Hepatic stellate cell (primary cell): ENCODE measurements around the gene USP31.

Experiments
- DNase-seq: peaks from one replicate; pipeline ENCODE4 v3.0.0; 2011; ENCODE audit warnings: low spot score

The USP31 gene

GRCh38 chr16:23092072-23092800 is 57.0 kb downstream of the USP31 start:
- DNase-seq, result no peak

- DNase-seq, result no peak
Measured at GRCh38 chr16:23089111-23089510, 60.1 kb downstream of the USP31 start.

DNA sequence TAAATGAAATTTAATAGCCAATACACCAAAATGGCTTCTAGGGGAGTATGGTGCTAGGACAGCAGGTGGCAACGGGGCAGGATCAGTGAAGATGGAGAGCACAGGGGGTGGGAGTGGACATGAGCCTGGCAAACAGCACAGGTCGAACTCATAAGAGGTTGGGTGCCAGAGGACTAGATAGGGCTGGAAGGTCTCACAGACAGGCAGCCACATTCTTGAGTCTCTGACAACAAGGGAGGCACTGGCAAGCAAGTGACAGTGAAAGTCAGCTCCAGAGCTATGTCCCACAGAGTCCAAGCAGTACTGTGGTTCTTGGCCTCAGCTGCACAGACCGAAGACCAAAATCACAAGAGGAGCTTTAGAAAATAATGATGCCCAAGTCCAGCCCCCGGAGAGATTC is 61.2 kb downstream of the USP31 start:
- no peak for DNase-seq

- no peak for DNase-seq
Measured at GRCh38 chr16:23085949-23086348, 63.3 kb downstream of the USP31 start.

DNA sequence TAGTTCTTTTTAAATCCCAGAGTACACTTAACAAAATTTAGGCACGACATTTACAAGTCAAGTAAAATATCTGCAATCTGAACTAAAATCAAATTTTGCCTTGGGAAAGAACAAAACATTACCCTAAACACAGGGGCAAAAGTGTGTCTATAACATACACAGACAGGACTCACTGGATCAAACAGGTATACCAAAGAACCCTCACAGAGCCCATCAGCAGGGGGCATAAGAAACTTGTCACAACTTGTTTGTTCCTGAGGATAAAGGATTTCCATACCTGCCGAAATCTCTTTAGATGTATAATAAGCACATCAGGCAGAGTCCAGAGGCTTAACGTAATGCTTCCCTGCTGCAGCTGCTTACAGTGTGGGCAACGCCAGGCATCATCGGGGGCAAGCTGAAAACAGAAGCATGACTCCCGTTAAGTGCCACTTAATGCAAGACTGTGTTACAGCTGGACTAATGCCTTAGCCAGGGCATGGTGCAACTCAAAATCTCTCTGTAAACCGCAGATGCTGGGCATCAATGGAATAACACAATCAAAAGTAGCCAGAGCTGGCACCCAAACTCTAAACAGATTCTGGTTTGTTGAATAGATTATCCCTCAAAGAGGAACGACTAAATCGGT is 67.0 kb downstream of the USP31 start:
- no peak for DNase-seq

DNA sequence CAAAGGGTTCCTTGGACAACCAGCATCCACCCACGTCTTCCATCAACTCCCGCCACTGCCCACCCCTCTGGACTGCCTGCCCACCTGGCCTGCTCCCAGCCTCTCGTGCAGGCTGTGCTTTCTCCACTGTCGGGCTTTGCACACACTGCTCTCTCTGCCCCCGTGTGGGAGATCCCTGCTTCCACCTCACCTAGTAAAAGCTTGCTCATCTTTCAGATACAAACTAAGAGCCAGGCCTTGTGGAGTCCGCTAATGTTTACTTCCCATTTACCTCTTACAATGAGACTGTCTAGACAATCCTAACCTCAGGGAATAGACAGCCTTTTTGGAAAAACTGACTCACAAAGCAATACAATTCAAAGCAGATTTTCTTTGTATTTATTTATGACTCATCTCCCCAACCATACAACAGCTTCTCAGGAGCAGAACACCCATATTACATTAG is 67.6 kb downstream of the USP31 start:
- DNase-seq, result no peak

DNA sequence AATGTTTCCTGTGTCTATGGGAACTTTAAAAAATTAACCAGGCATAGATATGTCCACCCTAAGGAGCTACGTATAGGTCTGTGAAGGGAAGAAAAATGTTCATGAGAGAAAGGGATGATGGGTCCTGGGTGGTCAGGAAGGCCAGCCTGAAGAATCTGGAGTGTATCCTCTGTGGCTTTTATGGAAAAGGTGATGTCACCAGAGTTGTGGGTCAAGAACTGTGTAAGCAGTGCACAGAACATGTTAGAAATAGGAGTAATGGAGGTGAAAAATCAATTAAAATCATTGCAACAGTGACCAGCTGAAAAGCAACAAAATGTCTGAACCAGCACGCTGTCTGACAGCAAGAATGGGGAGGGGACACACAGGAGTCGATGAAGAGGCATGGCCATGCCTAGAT is 68.5 kb downstream of the USP31 start:
- no peak for DNase-seq

- DNase-seq, result no peak
Measured at GRCh38 chr16:23080329-23080728, 68.9 kb downstream of the USP31 start.

DNA sequence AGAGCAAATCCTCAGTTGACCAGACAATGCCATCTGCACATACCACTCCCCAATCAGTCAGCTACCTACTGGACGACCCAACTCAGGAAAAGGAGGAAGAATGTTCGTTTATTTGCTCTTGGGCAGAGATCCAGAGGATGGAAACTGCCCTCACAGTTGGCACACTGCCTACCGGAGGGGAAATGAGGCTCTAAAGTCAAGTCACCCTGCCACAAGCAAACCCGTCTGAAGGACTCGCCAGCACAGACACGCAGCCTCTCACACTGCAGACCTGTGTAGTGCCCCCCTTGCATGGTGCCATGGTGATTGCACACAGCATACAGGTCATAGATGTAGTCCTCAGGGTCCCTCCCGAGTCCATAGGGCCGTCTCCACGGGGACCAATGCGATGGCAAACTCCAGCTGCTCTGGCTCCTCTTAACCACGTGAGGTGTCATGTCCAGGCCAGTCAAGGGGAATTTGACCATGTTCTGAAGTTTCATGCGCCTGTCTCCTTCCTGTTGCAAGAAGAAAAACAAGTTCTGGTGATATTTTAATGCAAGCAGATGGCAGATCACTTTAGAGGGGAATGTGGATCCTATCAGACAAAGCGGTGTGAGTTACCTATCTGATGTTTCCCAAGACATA is 69.5 kb downstream of the USP31 start:
- no peak for DNase-seq

DNA sequence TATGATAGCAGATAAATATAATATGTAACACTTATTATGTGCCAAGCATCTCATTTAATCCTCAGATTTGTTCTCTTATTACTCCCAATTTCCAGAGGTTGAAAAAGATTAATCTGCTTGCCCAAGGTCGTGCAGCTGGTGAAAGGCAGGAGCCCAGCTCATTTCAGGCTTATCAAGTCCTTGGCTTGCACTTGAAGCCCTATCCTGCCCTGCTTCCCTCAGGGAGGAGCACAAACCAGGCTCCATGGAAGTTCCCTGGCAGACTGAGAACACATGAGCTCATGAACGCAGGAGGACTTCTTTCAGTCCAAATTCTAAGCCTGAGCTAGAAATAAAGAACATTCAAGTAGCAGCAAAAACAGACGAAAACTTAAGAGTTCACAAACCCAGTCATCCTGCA is 74.8 kb downstream of the USP31 start:
- DNase-seq, result no peak

GRCh38 chr16:23072769-23073549 is 76.3 kb downstream of the USP31 start:
- peak; percentile 22 for DNase-seq

DNA sequence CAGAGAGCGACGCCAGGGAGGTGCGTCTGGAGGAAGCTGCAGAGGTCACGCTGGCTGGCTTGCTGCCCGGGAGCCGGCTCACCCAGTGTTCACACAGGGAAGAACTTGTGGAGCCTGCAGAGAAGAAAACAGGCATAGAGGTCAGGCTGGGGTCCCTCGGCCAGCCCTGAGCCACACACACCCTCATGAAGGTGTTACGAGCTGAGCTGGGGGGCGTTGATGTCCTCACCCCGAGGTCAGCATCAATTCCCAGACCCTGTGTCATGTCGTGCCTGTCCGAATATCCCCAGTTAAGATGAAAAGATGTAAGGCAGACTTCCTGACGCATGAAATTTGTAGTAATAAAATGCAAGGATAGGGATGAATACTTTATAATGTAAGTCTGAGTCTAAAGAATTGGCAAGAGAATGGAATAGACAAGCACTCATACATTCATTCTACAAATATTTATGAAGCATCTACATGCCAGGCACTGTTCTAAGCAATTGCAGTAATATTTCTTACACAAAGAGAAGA is 77.1 kb downstream of the USP31 start:
- DNase-seq, result peak; percentile 77

DNA sequence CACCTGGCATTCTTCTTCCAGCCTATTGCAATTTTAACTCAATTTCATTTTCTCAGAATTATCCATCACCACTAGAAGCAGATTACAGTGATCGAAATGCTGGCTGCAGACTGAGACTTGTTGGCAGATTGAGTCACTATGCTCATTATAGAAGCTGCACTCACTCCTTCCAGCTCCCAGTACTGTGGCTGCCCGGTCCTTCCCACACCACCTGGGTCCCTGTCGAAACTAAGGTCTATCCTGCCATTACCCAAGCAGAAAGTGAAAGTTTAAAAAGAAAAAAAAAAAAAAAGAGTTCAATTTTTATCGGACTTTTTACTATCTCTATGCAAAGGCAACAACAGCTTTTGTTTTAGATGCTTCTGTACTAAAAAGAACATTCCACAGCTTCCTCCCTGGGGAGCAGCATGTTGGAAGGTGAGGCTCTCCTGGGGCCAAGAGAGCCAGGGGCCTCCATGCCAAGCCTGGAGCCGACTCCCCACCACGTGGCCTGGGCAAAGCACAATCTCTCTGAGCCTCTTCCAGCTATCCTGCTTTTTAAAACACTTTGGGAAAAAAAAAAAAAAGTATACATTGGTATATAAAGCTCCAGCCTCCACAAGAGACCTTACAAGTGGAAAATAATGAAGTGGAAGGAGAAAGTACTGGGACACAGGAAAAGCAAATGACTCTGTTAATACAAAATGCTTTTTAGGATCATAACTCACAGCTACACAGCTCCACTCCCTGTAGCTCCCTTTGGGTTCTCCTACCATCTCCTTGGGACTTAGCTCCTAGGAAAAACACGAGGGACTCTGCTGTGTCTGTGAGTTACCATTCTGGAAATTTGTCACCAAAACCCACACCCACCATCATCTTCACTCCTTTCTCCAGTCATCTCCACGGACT is 77.8 kb downstream of the USP31 start:
- DNase-seq, result peak; percentile 50

DNA sequence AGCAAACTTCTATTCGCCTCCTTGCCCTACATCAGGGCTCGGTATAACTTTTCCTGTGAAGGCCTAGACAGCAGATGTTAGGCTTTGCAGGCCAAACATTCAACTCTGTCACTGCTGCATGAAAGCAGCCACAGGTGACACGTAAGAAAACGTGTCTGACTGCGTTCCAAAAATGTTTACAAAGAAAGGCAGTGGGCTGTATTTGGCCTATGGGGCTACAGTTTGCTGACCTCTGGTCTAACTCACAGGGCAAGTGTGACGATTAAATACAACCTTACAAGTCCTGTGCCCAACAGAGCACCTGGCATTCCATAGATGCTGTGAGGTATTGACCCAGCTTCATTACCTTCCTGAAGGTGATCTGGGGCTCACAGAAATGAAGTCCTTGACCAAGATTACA is 79.4 kb downstream of the USP31 start:
- no peak for DNase-seq

GRCh38 chr16:23068079-23068736 is 81.0 kb downstream of the USP31 start:
- DNase-seq, result no peak

DNA sequence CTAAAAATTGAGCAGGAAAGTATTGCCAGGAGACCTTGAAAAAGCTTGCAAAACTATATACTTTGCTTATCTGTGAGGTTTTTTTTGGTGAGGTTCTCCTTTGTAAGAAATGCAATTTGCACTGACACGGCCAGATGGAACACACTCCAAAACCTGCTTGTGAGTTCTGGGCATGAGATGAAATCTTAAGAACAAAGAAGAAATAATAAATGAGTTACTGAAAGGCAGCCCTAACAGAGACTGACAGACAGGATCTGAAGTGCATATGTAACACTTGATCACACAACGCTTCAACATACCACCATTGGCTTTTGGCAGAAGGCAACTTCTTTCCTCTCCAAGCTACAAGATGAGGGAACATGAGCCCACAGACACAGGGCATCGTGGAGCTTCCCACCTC is 82.6 kb downstream of the USP31 start:
- no peak for DNase-seq

DNA sequence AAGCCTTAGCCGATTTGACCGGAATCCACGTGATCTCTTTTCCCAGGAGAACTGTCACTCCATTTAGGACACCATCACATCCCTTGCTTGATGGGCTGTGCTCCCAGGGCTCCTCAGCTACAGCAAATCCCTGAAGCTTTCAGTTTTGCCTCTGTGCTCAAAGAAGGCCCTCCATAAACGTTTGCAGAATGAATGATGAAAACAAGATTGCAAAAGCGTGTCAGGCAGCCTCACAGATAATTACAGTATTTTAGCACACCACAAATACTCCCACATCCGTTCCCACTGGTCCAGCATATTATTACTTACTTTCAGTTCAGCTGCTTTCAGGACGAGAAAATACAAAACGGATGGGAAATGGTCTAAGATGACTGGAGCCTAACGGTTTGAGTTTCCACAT is 84.6 kb downstream of the USP31 start:
- peak; percentile 16 for DNase-seq

DNA sequence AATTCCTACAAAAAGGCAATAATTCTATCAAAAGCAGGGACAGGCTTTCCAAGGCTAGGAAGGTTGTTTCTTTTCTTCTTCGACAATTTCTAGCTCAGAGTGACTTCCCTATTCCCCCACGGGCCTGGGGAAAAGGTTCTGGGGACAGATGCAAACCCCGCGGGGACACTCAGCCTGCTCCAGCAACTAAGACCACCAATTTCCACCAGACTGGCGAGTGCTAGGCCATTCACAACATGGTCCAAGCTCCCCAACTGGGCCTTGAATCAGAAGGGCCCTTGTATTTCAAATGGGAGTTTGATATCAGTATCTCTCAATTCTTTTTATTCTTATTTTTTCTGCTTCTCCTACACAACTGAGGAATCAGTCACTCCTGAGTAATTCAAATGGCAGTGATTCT is 86.7 kb downstream of the USP31 start:
- no peak for DNase-seq

DNA sequence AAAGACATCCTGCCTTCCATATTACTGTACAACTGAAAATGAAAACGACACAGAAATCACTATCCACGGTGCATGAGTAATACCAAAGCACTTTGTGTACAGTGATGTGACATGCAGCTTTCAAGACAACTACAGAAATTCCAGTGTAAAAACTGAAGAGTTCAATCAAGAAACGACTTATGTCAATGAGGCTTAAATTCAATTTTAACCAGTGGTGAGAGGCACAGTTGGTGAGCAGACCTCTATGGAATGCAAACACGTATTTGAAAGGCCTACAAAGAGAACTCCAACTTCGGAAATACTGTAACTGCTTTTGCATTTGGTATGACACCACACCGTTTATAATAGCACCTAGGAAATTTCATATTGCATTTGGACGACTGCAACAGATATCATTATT is 87.6 kb downstream of the USP31 start:
- DNase-seq, result no peak

GRCh38 chr16:23060458-23061320 is 88.6 kb downstream of the USP31 start:
- peak; percentile 63 for DNase-seq
